NCI-H1694 treated with DMSO at 0.1 percent for 48 hours (cell line): ENCODE results near the gene RAB25.
"Not testable (repeated sequence)": the region's sequence is repeated elsewhere in the genome, so short reads cannot be mapped to it uniquely, and the experiment has no call there.

Experiments used
- DNase-seq: peaks from one replicate; lab custom pipeline; 2025; lab: John Stamatoyannopoulos, UW

The RAB25 gene

DNA sequence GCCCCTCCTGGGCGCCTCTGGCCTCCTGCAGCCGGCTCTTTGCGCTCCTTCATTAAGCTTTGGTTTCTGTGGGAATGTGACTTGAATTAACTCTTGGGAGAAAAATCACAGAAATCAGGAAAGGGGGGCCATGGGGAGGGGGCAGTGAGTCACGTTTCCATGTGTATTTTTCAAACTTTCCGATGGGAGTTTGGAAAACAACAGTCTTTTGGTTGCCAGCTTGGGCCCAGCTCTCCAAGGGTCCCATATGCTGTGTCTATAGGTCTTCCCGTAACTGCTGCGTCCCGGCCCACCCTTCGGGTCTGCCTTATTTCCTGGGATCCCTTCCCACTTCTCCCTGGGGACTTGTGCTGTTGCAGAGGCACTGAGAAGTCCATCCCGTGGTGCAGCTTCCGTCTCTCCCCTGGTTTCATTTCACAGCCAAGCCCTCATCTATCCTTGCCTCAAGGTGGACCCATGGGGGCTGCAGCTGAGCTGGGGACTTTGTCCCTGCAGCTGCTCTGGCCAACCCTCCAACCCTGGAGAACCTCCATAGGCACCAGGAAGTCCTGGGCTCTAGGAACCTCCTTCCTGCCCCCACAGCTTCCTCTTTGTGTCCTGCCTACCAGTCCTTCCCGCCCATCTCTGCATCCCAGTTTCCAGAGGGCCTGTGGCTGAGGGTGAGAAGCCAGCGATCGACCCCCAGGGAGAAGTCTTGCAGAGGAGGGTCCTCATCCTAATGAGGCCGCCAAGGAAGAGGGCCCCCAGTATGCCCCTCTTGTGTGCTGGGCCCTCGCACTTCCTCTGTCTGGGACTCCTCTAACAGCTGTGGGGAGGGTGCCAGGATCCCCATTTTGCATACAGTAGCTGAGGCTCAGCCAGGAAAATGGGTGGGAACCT lies 41.9 kb downstream of the RAB25 start:
- DNase-seq = no peak

DNA sequence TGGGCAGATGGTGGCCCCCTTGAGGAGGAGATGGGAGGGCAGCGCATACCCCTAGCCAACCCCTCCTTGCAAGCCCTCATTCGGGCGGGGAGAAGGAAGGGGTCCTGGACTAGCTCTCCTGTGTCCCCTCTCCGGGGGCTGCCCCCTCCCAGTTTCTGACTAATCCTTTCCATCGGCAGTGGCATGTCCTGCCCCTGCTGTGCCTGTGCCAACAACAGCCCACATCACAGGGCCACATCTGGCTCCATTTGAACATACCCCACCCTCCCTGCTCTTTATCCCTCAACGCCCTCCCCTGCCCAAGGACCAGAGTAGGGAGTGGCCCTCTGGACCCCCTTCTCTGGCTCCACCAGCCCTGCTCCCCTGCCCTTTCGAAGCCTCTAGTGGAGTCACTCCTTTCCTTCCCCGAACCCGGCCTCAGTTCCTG lies 42.6 kb downstream of the RAB25 start:
- DNase-seq = no peak

DNA sequence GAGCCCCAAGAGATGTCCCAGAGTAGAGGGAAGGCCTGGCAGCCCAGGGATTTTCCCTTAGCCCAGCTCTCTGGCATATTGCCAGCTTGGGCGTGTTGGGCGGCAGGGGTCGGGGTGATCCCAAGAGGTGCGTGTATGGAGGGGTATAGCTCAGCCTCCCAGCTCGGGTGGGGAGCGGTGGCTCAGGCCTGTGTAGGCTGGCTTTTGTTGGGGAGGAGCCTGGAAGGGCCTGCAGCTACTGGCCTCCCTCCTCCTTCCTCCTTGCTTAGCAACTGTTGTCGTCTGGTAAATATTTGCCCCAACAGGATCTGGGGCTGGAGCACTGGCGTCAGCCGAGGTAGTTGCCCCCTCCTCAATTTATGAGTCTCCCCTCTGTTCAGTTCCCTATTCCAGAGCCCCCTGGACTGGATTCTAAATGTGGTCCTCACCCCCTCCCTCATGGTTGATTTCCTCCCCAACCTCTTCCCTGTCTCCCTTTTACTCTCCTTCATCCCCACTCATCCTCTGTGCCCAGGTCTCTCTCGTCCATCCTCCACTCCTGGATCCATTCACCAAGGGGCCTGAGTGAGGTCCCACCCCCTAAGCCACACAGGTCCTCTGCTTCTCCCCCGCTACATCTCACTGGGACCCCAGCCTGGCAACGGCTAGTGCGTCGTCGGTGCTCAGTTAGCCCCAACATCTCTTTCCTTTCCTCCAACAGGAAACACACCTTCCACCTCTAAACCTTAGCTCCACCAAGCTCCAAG lies 43.3 kb downstream of the RAB25 start:
- DNase-seq = peak; percentile 38

DNA sequence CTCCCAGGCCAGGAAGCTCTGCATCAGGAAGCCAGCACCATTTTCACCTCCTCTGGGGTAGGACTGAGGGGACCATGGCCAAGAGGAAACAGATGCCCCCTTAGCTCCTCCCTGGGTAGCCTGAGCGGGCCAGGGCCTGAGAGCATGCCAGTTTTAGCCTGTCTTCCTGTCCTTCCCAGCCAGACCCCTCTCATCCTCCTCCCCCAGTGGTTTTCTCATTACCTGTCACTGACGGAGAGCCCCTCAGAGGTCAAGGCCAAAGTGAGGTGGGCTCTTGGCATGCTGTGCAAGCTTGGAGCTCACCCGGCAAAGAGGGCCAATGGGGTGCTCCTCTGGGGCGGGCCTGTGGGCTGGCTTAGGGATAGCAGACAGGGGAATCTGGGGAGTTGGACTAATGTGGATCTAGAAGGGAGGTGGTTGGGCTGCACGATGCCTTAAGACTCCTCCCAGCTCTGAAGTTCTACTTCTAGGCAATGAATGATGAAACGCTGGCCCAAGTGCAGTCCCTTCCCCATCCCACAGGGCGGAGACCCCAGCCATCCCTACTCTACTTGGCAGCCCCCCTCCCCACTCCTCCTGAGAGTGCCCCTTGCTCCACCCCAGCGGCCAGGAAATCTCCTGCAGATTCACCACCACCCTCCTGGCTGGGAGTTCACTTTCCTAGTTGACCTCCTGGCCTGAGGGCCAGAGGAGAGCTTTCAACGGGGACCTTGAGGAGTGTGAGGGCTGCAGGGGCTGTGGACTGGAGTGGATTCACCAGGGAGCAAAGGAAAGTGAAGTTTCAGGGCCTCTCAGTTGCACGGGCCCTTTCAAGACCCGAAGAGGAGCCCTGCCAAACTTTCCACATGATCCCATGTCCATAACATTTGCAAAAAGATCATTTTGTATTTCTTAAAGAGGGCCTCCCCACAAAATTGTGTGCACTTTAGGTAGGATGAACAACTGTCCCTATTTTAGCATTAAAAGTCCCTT lies 44.2 kb downstream of the RAB25 start:
- DNase-seq = no peak

DNA sequence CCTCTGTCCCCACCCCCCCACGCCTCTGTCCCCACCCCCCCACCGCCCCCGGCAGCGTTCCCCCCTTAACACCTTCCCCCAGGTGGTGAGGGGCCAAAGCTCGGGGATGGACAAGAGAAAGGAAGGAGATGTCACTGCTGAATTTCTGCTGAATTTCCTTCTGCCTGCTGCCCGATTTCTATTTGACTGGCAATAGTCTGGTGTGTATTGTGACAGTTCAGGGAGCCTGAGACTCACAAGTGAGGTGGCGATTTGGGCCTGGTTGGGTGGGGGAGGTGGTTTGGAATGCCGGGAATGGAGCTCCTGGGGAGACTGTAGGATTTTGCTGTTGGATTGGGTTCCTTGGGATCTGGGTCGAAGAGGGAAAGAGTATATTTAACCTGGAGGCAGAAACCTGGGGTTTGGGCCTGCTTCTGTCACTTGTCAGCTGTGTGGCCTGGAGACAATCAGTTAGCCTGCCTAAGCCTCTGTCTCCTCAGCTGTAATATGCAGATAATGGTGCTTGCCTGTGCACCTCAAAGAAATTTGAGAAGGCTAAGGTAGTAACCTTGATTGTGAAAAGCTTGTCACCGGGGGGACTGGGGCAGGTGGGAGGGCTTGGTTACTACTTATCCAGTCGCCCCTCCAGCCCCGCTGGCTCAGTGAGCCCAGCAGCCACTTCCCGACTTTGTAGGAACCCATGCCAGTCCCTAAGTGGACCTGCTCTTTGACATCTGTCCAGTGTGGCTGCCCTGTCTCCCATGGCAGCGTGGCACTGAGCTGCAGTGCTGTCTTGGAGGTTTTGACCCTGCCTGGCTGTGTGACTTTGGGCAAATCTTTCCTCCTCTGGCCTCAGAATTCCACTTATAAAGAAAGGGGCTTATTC lies 45.9 kb downstream of the RAB25 start:
- no peak for DNase-seq

DNA sequence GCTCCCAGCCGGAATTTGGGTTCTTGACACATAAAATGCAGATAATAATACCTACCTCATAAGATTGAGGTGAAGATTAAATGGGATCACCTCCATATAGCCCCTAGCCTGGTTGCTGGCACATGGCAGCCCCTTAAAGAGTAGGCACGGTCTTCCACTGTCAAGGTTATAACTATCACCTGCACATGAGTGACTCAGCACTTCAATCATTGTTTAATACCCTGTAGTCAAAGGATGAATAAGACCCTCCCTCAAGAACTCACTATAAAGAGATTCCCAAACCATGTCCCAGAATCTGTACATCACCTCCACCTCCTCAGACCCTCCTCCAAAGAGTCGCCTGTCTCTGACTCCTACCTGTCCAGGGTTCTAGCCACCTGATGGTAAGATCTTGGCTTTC lies 47.1 kb downstream of the RAB25 start:
- no peak for DNase-seq

DNA sequence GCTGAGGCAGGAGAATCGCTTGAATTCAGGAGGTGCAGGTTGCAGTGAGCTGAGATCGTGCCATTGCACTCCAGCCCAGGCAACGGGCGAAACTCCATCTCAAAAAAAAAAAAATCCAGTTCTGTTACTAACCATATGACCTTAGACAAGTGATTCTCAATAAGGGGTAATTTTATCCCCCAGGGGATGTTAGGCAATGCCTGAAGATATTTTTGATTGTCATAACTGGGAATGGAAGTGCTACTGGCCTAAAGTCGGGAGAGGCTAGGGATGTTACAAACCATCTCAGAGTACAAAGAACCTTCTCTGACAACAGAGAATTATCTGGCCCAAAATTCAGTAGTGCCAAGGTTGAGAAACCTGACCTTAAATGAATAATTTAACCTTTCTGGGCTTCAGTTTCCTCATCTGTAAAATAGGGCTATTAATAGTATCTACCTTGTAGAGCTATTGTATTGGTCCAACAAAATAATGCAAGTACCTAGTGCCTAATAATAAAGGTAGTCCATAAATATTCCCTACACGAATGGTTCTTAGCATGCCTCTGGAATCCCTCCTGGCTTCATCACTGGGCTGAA lies 47.8 kb downstream of the RAB25 start:
- no peak for DNase-seq

DNA sequence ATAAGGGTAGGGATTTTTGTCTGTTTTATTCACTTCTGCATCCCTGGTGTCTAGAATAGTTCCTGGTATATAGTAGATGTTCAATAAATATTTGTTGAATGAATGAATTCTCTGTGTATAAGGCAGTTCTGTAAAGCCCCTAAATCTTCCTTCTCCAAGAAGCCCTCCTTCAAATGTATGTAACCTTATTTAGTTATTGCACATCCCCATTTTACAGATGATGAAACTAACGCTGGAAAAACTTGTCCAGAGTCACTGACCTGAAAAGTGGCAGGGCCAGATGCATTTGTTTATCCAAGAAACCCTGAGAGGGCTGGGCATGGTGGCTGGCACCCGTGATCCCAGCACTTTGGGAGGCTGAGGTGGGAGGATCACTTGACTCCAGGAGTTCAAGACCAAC lies 49.3 kb downstream of the RAB25 start:
- no peak for DNase-seq

DNA sequence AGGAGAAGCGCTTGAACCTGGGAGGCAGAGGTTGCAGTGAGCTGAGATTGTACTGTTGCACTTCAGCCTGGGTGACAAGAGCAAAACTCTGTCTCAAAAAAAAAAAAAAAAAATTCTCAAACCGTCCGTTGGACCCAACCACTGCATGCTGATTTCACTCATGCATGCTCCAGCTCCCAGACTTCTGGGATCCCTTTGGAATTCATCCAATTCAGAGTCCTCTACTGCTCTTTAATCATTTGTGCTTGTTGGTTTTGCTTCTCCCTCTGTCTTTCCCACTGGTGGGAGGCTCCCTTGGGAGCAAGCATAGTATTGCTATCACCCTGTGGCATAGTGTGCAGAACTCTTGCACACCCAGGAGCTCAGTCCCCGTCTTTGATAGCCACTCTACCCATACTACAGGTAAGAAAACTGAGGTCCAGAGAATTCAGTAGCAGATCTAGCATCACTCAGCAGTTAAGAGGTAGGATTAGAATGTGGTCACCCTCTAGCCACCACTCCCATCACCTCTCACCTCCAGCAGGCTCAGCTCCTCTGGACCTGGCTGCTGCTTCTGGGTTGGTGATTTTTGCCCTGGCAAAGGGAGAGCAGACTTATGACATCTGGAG lies 50.5 kb downstream of the RAB25 start:
- no peak for DNase-seq

DNA sequence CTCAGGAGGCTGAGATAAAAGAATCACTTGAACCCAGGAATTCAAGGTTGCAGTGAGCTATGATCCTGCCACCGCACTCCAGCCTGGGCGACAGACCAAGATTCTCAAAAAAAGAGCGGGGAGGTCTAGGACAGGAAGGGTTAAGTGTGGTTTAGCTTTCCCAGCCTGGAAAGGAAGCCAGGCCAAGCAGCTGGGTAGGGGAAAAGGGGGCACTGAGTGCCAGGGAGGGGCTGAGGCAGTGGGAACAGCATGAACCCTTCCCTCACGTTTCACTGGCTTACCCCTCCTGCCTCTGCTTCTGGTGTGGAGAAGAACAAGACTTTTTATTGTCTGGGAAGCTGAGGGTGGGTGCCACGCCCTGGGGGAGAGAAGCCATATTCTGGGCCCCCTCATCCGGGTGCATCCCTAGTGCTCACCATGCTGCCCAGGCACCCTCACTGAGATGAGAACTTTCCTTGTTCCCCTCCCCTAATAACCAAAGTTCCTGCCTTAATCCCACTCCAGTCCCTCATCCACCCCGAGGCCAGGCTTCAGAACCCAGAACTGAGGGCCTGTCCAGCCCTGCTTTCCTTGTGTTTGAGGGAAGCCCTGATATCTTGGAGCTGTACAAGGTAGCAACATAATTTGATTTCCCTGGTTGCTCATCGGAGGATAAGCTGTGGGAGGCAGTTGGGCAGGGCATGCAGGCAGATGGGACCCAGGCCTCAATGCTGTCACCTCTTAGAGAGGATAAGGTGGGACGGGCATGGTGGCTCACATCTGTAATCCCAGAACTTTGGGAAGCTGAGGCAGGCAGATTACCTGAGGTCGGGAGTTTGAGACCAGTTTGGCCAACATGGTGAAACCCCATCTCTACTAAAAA lies 51.5 kb downstream of the RAB25 start:
- DNase-seq = no peak

DNA sequence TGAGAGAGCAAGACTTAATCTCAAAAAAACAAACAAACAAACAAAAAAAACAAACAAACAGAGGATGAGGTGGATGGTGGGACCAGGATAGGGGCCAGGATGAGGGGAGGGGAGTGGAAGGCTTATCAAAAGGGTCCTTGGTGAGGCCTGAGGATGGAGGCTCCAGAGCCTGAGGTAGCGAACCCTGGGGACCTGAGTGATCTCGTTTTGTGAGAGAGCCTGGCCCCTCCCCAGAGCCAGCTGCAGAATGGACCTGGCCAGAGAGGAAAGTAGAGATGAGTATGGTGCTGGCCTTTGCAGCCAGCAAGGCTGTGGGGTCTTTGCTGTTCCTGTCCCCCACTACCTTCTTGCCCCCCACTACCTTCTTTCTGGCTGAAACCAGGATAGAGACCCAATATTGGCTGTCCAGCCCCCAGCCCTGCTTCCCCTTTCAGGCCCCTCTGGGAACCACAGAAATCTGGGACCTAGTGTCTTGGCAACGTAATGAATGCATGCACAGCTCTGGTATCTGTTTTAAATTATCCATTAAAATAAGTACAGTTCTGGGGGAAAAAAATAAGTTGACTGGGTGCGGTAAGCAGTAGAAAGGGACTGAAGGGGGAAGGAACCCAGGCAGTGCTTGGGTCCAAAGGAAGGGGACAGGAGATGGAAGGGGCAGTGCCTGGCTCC lies 52.5 kb downstream of the RAB25 start:
- no peak for DNase-seq

DNA sequence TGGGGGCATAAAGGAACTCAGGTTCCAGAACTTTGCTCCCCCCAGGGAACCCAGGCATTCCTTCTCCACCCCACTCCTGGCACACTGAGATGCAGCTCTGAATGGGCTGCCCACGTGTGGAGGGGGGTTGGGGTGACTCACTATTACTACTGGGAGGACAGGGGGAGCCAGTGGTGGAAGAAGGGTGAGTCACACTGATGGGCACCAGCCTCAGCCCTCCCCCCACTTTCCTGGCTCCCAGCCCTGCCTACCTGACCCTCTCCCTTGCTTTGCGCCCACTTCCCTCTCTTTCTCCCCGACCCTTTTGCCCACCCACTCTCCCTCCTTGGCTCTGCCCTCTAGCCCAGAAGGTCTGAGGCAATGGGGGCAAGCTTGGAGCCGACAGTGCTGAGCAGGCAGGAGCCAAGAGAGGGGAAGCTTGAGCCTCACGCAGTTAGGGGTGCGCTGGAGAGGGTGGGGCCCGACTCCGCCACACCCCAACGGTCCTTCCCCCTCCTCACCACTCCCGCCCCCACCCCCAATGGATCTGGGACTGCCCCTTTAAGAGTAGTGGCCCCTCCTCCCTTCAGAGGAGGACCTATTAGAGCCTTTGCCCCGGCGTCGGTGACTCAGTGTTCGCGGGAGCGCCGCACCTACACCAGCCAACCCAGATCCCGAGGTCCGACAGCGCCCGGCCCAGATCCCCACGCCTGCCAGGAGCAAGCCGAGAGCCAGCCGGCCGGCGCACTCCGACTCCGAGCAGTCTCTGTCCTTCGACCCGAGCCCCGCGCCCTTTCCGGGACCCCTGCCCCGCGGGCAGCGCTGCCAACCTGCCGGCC lies 53.4 kb downstream of the RAB25 start, which contains the start of gene LMNA:
TSS of gene LMNA (plus strand) at position 611 of the 818 bp plus-strand sequence. CDS start 208 bp downstream, outside the sequence.
- peak; percentile 68 for DNase-seq

DNA sequence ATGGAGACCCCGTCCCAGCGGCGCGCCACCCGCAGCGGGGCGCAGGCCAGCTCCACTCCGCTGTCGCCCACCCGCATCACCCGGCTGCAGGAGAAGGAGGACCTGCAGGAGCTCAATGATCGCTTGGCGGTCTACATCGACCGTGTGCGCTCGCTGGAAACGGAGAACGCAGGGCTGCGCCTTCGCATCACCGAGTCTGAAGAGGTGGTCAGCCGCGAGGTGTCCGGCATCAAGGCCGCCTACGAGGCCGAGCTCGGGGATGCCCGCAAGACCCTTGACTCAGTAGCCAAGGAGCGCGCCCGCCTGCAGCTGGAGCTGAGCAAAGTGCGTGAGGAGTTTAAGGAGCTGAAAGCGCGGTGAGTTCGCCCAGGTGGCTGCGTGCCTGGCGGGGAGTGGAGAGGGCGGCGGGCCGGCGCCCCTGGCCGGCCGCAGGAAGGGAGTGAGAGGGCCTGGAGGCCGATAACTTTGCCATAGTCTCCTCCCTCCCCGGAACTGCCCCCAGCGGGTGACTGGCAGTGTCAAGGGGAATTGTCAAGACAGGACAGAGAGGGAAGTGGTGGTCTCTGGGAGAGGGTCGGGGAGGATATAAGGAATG lies 54.1 kb downstream of the RAB25 start:
- no peak for DNase-seq

DNA sequence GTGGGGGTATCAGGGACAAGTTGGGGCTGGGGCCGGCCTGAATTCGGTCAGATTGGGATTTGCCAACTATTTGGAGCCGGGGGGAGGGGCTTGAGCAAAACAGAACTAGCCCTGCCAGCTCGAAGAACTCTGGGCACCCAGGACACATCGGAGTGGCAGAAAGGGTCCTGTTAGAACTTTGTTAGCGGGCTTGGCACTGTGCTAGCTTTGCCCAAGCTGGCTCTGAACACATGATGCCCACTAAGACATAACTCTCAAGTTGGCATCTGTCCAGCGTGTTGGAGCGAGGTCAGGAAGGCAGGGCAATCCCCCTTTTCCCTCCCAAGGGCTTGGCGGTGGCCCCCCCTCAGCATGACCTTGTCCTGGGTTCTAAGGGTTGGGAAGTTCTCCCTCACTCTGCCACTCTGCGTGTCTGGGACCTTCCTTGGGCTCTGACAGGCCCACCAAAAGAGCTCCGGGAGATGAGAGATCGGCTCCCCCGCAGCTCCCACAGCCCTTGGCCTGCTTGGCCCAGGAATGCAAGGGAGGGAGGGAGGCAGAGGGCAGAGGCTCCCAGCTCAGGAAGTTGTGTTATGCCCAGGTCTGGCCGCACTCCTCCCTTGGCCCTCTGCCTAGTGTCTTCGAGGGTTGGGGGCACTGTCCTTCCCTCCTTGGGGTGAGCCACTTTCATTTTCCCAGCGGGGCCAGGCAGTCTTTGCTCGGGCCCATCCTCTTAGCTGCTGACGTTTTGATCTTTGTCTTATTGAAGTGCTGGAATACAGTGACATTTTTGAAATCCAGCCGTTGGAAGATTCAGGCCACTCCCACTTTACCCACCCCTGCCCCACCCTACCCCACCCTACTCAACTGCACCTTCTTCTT lies 54.8 kb downstream of the RAB25 start:
- DNase-seq = no peak

DNA sequence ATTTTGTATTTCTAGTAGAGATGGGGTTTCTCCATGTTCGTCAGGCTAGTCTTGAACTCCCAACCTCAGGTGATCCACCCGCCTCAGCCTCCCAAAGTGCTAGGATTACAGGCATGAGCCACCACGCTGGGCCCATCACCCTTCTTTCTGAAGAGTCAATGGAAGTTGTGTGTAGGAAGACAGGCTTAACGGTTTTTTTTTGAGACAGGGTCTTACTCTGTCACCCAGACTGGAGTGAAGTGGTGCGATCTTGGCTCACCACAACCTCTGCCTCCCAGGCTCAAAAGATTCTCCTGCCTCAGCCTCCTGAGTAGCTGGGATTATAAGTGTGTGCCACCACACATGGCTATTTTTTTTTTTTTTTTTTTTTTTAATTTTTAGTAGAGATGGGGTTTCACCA lies 55.8 kb downstream of the RAB25 start:
- not testable (repeated sequence) for DNase-seq

DNA sequence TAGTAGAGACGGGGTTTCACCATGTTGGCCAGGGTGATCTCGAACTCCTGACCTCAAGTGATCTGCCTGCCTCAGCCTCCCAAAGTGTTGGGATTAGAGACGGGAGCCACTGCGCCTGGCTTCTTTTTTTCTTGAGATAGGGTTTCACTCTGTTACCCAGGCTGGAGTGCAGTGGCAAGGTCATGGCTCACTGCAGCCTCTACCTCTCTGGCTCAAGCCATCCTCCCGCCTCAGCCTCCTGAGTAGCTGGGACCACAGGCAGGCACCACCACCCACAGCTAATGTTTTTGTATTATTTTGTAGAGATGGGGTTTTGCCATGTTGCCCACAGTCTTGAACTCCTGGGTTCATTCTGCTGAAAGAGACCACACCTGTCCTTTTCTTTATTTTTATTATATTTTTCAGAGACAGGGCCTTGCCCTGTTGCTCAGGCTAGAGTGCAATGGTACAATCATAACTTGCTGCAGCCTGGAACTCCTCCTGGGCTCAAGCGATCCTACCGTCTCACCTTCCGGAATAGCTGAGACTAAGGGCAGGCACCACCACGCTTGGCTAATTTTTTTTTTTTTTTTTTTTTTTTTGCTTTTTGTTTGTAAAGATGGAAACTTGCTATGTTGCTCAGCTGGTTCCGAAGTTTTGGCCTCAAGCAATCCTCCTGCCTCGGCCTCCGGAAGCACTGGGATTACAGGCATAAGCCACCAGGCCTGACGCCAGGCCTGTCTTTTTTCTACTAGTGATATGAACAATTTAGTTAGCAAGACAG lies 56.6 kb downstream of the RAB25 start:
- DNase-seq = no peak
